HG03103 (cell line): ENCODE measurements around the gene CD6.

Source experiments
- ATAC-seq: cut with Tn5 transposase; IDR thresholded peaks from one replicate; pipeline ENCODE4 v1.9.1; 2021; ENCODE audit warnings: low read depth; ENCODE audit not compliant: unreplicated experiment

CD6 gene

GRCh38 chr11:61069427-61069826 is 97.9 kb downstream of the CD6 start:
- no peak for ATAC-seq
